HL-60 (cell line): ENCODE data around the gene FRK.
A peak's percentile ranks its signal among the peaks of the same experiment; 100 is the strongest.

Experiments
- DNase-seq, 2 experiments: peaks; one replicate each; pipeline ENCODE4 v3.0.0-alpha.2; 2010 to 2020; ENCODE audit warnings: low read depth in 1 of 2, low spot score in 1 of 2
- H3K27ac ChIP-seq: fragments of 250-450 bp; sonication (Bioruptor Pico); replicated peaks from 2 replicates; pipeline ENCODE4 v1.5.1; 2020; ENCODE audit warnings: mild to moderate bottlenecking, moderate library complexity
- H3K27me3 ChIP-seq: fragments of 250-450 bp; sonication (Bioruptor Pico); 2 replicates; pipeline ENCODE4 v1.5.1; 2021; ENCODE audit warnings: mild to moderate bottlenecking, moderate library complexity; ENCODE audit not compliant: insufficient read depth, poor library complexity, severe bottlenecking
- H3K4me3 ChIP-seq: replicated peaks from 2 replicates; pipeline ENCODE4 v1.5.1; 2011; ENCODE audit warnings: mild to moderate bottlenecking, control low read depth, low read length; ENCODE audit not compliant: insufficient read depth
- GABPA ChIP-seq: IDR thresholded peaks from 2 replicates; pipeline ENCODE4 v1.6.1; 2012; ENCODE audit warnings: low read depth
- POLR2AphosphoS5 ChIP-seq: IDR thresholded peaks from 2 replicates; pipeline ENCODE4 v1.6.1; 2012; ENCODE audit warnings: low read depth
- SPI1 ChIP-seq: IDR thresholded peaks from 2 replicates; pipeline ENCODE4 v1.6.1; 2012; ENCODE audit warnings: low read depth, mild to moderate bottlenecking, borderline replicate concordance
- TF ChIP-seq, protein P1 (sequence below): IDR thresholded peaks from 2 replicates; pipeline ENCODE4 v1.6.1; 2012; ENCODE audit warnings: low read depth; ENCODE audit not compliant: insufficient replicate concordance
- TF ChIP-seq, protein P2 (sequence below): IDR thresholded peaks from one replicate; pipeline ENCODE4 v1.5.1; 2011; ENCODE audit warnings: low read length, control low read depth, inconsistent platforms; ENCODE audit not compliant: insufficient read depth

Gene FRK

DNA sequence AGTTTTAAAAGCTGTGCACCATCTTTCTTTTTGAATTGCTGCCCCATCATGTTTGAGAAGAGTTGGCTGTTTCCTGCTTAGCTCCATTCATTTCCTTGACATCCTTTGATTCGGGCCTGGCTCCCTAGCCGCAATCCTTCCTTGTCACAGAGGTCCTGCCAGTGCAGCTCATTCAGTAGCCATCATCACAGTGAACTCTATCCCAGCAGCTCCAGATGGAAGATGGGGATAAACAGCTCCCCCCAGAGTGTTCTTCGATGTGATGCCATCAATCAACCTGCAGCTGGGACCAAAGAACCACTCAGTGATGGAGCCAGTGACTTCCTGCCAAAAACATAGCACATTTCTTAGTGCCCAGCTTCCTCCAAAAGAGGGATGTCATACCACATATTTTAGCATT lies 158.8 kb downstream of the FRK start:
- Histone ChIP-seq H3K4me3 (no peak overlapping the region), H3K27me3 (no peaks in the 10 kb centered on the region), H3K27ac (no peak overlapping the region)
- TF ChIP-seq, protein P1, sequence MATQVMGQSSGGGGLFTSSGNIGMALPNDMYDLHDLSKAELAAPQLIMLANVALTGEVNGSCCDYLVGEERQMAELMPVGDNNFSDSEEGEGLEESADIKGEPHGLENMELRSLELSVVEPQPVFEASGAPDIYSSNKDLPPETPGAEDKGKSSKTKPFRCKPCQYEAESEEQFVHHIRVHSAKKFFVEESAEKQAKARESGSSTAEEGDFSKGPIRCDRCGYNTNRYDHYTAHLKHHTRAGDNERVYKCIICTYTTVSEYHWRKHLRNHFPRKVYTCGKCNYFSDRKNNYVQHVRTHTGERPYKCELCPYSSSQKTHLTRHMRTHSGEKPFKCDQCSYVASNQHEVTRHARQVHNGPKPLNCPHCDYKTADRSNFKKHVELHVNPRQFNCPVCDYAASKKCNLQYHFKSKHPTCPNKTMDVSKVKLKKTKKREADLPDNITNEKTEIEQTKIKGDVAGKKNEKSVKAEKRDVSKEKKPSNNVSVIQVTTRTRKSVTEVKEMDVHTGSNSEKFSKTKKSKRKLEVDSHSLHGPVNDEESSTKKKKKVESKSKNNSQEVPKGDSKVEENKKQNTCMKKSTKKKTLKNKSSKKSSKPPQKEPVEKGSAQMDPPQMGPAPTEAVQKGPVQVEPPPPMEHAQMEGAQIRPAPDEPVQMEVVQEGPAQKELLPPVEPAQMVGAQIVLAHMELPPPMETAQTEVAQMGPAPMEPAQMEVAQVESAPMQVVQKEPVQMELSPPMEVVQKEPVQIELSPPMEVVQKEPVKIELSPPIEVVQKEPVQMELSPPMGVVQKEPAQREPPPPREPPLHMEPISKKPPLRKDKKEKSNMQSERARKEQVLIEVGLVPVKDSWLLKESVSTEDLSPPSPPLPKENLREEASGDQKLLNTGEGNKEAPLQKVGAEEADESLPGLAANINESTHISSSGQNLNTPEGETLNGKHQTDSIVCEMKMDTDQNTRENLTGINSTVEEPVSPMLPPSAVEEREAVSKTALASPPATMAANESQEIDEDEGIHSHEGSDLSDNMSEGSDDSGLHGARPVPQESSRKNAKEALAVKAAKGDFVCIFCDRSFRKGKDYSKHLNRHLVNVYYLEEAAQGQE, result no peak
- TF ChIP-seq SPI1, result no peak
- TF ChIP-seq GABPA, result no peak
- TF ChIP-seq POLR2AphosphoS5, result no peak
- TF ChIP-seq, protein P2, sequence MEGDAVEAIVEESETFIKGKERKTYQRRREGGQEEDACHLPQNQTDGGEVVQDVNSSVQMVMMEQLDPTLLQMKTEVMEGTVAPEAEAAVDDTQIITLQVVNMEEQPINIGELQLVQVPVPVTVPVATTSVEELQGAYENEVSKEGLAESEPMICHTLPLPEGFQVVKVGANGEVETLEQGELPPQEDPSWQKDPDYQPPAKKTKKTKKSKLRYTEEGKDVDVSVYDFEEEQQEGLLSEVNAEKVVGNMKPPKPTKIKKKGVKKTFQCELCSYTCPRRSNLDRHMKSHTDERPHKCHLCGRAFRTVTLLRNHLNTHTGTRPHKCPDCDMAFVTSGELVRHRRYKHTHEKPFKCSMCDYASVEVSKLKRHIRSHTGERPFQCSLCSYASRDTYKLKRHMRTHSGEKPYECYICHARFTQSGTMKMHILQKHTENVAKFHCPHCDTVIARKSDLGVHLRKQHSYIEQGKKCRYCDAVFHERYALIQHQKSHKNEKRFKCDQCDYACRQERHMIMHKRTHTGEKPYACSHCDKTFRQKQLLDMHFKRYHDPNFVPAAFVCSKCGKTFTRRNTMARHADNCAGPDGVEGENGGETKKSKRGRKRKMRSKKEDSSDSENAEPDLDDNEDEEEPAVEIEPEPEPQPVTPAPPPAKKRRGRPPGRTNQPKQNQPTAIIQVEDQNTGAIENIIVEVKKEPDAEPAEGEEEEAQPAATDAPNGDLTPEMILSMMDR, result no peak
- DNase-seq, result no peak

DNA sequence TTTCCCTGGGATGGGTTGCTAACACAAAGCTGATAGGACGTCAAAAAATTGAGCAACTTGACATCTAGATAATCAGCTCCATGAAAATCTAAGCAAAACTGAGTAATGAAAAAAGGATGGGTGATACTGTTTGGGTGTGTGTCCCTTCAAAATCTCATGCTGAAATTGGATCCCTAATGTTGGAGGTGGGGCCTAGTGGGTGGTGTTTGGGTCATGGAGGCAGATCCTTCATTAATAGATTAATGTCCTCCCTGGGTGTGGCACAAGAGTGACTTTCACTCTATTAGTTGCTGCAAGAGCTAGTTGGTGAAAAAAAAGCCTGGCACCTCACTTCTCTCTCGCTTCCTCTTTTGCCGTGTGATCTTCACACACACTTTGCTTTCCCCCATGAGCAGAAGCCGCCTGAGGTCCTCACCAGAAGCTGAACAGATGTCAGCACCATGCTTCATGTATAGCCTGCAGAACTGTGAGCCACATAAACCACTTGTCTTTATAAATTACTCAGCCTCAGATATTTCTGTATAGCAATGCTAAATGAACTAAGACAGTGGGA lies 160.9 kb downstream of the FRK start:
- Histone ChIP-seq H3K27me3 (no peaks in the 10 kb centered on the region), H3K27ac (no peak overlapping the region), H3K4me3 (no peak overlapping the region)
- TF ChIP-seq POLR2AphosphoS5 (no peak), GABPA (no peak), SPI1 (peak; percentile 43; the same call in 1 of the 2 replicates)
- TF ChIP-seq, protein P2, result no peak
- TF ChIP-seq, protein P1, result no peak
- no peak for DNase-seq

DNA sequence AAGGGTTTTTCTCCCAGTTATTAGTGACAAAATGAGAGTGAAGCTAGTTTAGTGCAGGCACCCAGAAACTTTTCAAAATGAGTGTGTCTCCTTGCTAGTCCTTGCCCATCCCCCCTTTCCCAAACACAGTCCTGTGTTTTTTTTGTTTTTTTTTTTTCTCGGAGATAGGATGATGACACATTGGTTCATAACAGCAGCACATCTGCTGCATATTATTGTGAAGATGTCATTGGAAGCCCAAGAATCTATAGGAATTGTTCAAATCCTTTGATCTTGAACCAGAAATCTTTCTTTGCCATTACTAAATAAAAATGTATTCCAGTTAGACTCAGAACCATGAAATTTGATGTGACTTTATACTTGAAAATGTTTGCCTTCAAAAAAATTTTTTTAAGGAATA lies 162.4 kb downstream of the FRK start:
- TF ChIP-seq POLR2AphosphoS5 (no peak), SPI1 (no peak), GABPA (no peak)
- TF ChIP-seq, protein P1, result no peak
- TF ChIP-seq, protein P2, result no peak
- Histone ChIP-seq H3K27me3 (peaks cover 5% of the 10 kb centered on the region), H3K27ac (no peak overlapping the region), H3K4me3 (no peak overlapping the region)
- DNase-seq, result no peak
